Activated CD8-positive, alpha-beta memory T cell treated with anti-CD3 and anti-CD28 coated beads, Interleukin-2, amount 50 U/mL, for 4 hours (primary cell): ENCODE data around the gene CLNK.
"Not testable (repeated sequence)": the region's sequence is repeated elsewhere in the genome, so short reads cannot be mapped to it uniquely, and the experiment has no call there.

ENCODE experiments used
- DNase-seq: peaks from one replicate; pipeline ENCODE4 v3.0.0-alpha.2; 2020

CLNK gene

GRCh38 chr4:10656988-10657387 is 27.6 kb downstream of the CLNK start:
- no peak for DNase-seq

GRCh38 chr4:10656420-10656819 is 28.1 kb downstream of the CLNK start:
- no peak for DNase-seq

- no peak for DNase-seq
Measured at GRCh38 chr4:10655968-10656367, 28.6 kb downstream of the CLNK start.

GRCh38 chr4:10648479-10648878 is 36.1 kb downstream of the CLNK start:
- DNase-seq = no peak

DNA sequence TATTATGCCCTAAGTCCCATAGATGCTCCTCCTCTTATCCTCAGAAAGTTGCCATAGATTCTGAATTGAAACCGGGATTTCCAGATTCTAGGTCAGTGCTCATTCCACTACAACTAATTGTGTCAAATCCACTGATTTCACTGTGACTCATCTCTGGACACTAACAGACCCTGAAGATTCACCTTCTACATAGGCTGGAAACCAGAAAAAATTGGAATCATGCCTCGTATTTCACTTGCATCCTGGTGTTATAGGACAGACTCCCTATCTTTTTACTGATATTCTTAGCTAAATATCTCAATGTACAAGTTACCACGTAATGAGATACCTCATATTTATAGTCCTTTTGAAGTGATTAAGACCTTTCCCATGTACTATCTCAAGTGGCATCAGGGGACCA is 36.7 kb downstream of the CLNK start:
- no peak for DNase-seq

DNA sequence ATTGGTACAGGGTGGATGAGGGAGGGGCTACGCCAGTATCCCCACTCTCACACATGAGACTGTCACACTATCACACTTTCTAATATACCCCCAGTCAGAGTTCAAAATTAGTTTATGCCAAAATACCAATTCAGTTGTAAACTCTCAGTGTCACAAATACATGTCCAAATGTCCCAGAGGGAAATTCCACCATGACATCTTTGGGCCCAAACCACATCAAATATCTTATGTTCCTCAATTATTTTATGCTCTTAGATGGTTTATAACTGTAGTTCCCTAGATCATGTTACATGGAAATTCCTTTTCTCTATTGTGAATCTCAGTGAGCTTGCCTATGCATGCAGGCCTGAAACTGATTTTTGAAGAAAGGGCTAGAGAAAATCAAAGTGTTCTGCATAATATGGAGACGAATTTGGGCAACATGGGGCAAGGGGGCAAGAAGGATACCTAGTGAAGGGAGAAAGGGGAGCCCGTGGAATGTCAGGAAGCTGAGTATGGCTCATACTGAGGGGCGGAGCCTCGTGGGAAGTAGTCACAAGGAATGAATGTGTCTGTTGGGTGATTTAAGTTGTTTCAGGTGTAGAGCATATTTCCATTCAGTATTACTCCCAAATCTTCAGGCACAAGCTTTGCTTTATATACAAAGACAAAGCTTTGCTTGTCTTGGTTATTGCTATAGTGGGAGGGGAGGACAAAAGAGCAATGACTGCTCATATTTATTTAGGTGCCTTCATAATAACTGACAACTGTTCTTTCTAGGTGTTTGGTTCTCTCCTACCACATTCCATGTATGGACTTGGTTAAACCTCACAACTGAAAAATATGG is 40.8 kb downstream of the CLNK start:
- DNase-seq = no peak

DNA sequence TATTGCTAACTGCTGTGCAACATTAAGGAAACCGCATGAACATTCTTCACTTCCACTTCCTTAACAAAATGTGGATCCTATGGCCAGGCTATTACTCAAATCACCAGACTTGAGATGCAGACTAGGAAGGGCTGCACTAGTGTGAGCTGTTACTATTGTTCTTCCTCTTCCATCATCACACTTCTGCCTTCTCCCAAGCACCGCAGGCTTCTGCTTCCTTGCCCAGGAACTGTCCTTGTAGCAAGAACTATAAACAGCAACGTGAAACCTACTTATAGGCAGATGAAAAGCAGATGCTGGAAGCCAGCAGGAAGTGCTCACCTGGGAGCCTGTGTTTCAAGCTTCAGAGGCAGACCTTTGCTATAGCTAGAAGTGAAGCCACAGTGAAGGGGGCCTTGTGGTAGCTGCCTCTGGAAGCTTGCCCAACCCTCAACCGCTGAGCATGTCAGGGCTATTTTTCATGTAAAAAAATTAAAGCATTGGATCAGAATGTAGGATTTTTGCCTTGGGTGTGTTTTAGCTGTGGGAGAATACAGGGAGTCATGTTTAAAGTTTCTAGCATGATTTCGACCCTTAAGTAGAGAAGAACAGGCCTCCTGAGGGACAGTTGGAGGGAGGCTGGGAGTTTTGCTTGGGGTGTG is 43.9 kb downstream of the CLNK start:
- DNase-seq = no peak

GRCh38 chr4:10639664-10640063 is 44.9 kb downstream of the CLNK start:
- DNase-seq = no peak

DNA sequence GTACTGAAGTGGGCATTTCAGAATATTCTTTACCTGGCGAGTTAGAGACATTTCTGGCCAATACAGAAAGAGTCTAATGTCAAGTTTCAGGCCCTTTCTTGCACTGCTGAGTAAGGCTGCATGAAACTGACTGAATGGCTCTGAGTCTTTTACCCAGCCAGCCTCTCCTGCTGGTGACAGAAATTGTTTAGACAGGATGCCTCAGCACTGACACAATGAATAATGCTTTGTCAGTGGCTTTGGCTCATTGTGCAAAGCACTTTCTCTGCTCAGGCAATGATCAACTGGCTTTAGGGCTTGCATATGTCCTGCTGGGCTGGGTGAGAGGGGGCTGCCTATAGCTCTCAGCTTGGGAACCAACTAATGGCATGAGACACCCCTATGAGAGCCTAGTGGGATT is 45.5 kb downstream of the CLNK start:
- no peak for DNase-seq

DNA sequence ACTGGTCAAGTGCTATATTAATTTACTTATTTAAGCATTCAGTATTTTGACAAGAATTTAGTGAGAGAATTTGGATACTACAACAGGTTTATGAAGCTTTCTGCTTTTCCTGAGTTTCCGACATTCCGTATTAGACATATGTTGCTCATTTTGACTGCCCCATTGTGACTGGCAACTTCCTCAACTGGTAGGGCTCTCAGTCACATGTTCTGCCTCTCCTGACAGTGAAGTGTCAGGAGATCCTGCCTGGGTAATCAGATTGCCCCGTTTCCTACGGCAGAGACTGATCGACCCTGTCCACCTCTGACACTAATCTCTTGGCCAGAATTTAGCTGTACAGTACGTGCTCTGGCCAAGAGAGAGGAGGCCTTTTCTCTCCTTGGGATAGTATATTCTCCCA is 49.5 kb downstream of the CLNK start:
- no peak for DNase-seq

GRCh38 chr4:10629394-10629793 is 55.2 kb downstream of the CLNK start:
- no peak for DNase-seq

DNA sequence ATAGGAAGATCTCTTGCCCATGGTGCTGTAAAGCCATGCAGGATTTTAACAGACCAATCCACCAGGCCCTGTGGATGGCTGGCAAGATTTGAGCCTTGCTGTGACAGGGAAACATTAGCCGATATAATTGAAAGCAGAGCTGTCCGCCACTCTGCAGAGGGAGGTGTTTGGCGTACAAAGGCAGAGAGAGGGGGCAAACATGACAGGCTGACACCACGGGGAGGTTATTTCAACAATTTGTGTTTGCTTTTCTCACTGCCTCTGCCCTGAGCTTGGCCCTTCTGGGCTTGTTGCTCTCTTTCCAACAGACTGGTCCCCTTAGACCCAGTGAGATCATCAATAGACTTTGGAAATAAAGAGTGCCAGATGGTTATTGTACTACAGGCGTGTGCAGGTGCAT is 59.4 kb downstream of the CLNK start:
- no peak for DNase-seq

DNA sequence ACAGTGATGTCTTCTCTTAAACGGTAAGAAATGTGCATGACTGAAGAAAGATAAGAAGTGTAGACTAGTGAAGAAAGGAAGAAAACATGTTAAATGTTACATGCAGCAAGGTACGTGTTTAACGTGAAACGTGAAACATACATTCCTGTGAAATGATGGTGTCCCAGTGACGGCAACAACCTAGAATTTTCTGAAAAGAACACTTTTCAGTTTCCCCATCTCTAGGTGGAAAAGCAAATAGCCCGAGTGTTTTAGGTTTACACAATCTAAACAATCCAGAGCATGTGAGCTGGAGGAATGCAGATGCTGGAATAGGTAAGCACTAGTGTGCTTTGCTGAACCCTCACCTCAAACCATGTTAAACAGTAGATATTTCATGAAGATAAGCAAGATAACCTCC is 60.7 kb downstream of the CLNK start:
- DNase-seq = no peak

GRCh38 chr4:10623241-10623640 is 61.3 kb downstream of the CLNK start:
- DNase-seq = no peak

GRCh38 chr4:10622728-10623127 is 61.8 kb downstream of the CLNK start:
- no peak for DNase-seq

DNA sequence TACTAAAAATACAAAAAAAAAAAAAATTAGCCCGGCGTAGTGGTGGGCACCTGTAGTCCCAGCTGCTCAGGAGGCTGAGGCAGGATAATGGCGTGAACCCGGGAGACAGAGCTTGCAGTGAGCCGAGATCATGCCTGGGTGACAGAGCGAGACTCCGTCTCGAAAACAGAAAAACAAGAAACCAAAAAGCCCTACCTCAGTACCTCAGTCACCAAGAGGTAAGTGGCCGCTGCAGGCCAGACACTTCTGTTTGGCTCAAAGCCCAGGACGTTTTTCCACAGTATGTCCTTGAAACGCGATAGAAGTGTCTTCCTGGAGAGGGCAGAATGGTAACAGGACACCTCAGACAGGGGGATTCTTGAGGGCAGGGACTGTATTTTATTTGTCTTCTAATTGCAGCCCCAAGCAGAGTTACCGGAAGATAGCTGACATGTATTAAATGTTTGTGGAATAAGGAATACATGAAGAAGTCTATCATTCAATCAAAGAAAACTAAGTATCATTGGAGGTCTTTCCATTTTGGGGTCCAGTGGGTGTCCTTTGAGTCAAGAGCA is 63.6 kb downstream of the CLNK start:
- DNase-seq = no peak

GRCh38 chr4:10619855-10620254 is 64.7 kb downstream of the CLNK start:
- no peak for DNase-seq

DNA sequence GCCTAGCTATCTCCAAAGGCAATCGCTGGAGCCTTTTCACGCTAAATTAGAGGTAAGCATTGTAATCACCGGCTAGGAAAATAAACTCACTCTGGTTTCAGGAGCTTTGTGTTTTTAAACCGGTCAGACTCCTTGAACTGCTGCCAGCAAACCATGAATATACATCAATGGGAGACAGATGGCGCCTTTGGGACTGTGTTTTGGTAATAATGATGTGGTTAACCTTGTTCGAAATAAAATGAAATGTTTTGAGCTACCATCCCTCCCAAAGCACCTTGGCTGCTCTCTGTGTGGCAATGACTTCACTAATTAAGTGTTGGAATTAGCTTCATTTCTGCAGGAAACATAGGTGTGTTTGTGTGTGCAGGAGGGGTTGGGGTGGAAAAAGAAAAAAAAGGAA is 65.3 kb downstream of the CLNK start:
- no peak for DNase-seq

DNA sequence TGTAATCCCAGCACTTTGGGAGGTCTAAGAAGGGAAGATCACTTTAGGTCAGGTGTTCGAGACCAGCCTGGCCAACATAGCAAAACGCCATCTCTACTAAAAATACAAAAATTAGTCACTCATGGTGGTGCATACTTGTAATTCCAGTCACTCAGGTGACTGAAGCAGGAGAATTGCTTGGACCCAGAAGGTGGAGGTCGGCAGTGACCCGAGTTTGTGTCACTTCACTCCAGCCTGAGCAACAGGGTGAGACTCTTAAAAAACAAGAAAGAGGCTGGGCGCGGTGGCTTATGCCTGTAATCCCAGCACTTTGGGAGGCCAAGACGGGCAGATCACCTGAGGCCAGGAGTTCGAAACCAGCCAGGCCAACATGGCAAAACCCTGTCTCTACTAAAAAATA is 69.6 kb downstream of the CLNK start:
- DNase-seq = not testable (repeated sequence)

DNA sequence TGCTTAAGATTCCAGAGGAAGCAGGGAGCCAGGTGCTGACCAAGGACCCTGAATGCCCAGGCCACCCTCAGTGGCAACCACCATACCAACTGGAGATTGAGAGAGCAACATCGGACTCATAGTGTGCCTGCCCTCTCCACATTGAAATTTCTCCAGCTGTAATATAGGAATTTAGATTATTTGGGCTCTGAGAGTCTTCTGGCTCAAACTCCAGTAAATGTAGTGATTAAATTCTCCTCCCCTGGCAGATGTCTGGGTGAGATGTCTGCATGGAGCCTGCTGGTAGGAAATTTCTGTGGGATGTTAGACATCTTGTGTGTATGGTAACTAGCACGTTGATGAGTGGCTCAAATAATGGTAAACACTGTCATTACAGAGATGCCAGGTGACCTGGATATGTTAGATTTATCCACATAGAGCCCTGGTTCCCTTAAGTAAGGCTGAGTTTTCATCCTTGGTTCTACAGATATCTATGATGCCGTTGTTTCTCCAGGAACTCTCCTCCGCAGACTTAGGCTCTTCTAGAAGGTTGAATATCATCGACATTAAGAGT is 70.6 kb downstream of the CLNK start:
- DNase-seq = no peak

DNA sequence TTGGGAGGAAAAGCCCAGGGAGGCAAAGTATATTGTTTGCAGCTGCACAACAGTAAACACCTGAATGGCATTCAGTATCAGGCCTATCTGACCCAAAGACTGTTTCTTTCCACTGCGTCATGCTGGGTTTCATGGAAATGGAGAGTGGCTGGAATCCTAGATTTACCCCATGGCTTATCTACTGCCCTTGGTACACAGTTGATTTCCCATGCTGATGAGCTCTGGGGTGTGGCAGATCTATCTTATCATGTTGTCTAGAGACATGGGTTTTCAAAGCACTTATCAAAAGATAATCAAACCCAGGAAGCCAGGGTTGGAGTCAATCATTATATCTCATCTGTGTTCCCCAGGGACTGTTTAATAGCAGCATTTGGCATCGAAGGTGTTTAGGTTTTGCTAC is 72.1 kb downstream of the CLNK start:
- DNase-seq = no peak

DNA sequence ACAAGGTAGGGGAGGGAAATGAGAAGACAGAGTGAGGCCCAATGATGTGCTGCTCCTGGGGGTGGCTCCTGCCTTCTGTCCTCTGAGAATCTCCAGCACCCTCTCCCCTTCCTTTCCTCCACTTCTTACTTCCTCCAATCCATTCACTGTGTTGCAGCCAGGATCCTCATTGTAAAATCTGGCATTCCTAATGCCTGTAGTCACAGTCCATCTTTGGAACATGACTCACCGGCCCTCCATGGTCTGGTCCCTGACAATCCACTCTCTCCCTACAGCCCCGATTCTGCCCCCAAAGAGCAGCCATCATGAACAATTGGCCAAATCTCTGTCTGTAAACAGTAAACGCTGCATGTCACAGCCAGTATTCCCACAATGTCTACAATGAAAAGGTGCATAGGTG is 72.9 kb downstream of the CLNK start:
- no peak for DNase-seq

- no peak for DNase-seq
Measured at GRCh38 chr4:10608501-10609219, 75.9 kb downstream of the CLNK start.
